Stimulated activated CD4-positive, alpha-beta T cell treated with anti-CD3 and anti-CD28 coated beads, Interleukin-12 subunit alpha, Interleukin-12 subunit beta, amount 100 ng/mL, for 4 hours (primary cell): ENCODE data around the gene VAPB.

Source experiments
- DNase-seq: peaks from one replicate; pipeline ENCODE4 v3.0.0-alpha.2; 2020

Gene VAPB

GRCh38 chr20:58438970-58439808 lies 50.2 kb downstream of the VAPB start:
- no peak for DNase-seq

- no peak for DNase-seq
These were observed 51.2 kb downstream of the VAPB start for GRCh38 chr20:58440021-58440767.

- no peak for DNase-seq
These were observed 52.7 kb downstream of the VAPB start for GRCh38 chr20:58441723-58442122.

GRCh38 chr20:58444746-58445255 lies 55.8 kb downstream of the VAPB start:
- no peak for DNase-seq

GRCh38 chr20:58446264-58446959 lies 57.4 kb downstream of the VAPB start:
- no peak for DNase-seq

- DNase-seq, result no peak
These were observed 57.9 kb downstream of the VAPB start for GRCh38 chr20:58446960-58447265.

GRCh38 chr20:58447511-58448391 lies 58.7 kb downstream of the VAPB start:
- DNase-seq, result peak; percentile 38

GRCh38 chr20:58448958-58449357 lies 59.9 kb downstream of the VAPB start:
- DNase-seq, result no peak

- no peak for DNase-seq
These were observed 60.7 kb downstream of the VAPB start for GRCh38 chr20:58449681-58450221.

GRCh38 chr20:58450254-58450653 lies 61.2 kb downstream of the VAPB start:
- no peak for DNase-seq

- no peak for DNase-seq
These were observed 63.7 kb downstream of the VAPB start for GRCh38 chr20:58452667-58453255.

- no peak for DNase-seq
These were observed 64.4 kb downstream of the VAPB start for GRCh38 chr20:58453391-58453790.

- no peak for DNase-seq
These were observed 65.4 kb downstream of the VAPB start for GRCh38 chr20:58454460-58454859.

GRCh38 chr20:58457083-58457695 lies 68.2 kb downstream of the VAPB start:
- no peak for DNase-seq

GRCh38 chr20:58458342-58459057 lies 69.5 kb downstream of the VAPB start:
- no peak for DNase-seq

GRCh38 chr20:58459058-58459750 lies 70.2 kb downstream of the VAPB start:
- DNase-seq, result no peak

GRCh38 chr20:58461104-58461503 lies 72.1 kb downstream of the VAPB start:
- no peak for DNase-seq

GRCh38 chr20:58461899-58462298 lies 72.9 kb downstream of the VAPB start:
- DNase-seq, result no peak

GRCh38 chr20:58463256-58463655 lies 74.2 kb downstream of the VAPB start:
- no peak for DNase-seq

- DNase-seq, result no peak
These were observed 75.8 kb downstream of the VAPB start for GRCh38 chr20:58464838-58465237.
